ENCODE results near the gene TNFRSF14.

GRCh38 chr1:2519729-2520128 lies 36.4 kb upstream of the TNFRSF14 start:
- TF ChIP-seq, protein P1, sequence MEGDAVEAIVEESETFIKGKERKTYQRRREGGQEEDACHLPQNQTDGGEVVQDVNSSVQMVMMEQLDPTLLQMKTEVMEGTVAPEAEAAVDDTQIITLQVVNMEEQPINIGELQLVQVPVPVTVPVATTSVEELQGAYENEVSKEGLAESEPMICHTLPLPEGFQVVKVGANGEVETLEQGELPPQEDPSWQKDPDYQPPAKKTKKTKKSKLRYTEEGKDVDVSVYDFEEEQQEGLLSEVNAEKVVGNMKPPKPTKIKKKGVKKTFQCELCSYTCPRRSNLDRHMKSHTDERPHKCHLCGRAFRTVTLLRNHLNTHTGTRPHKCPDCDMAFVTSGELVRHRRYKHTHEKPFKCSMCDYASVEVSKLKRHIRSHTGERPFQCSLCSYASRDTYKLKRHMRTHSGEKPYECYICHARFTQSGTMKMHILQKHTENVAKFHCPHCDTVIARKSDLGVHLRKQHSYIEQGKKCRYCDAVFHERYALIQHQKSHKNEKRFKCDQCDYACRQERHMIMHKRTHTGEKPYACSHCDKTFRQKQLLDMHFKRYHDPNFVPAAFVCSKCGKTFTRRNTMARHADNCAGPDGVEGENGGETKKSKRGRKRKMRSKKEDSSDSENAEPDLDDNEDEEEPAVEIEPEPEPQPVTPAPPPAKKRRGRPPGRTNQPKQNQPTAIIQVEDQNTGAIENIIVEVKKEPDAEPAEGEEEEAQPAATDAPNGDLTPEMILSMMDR (CRISPR knock-in tag; IDR thresholded peaks at IDR 0.05), result no peak
- TF ChIP-seq EZH2 (conservative IDR thresholded peaks at IDR 0.05; ENCODE audit: low read depth, low read length), result no peak
- TF ChIP-seq PHF21A (CRISPR knock-in tag; IDR thresholded peaks at IDR 0.05), result no peak
- TF ChIP-seq MEIS2 (CRISPR knock-in tag; IDR thresholded peaks at IDR 0.05), result no peak

Data from HepG2 (cell line).